Breast epithelium (tissue), 4 donors: Measurements from ENCODE around the gene SNTG2. TPM values are rescaled to one million over a fixed set of nuclear protein-coding genes. Genes with fewer than 3 reads are reported as not detected.
"Not testable (repeated sequence)": the region's sequence is repeated elsewhere in the genome, so short reads cannot be mapped to it uniquely, and the experiment has no call there.

ENCODE experiments used
- DNase-seq, 2 donors: peaks; one replicate each; pipeline ENCODE4 v3.0.0-alpha.2; 2019; ENCODE audit warnings: low spot score in 2 of 2
- H3K27ac ChIP-seq, 2 donors: fragments of 200-600 bp; sonication (generic) in 1 of 2; one replicate each; pipeline ENCODE4 v1.5.1; 2016 to 2019; ENCODE audit warnings: mild to moderate bottlenecking in 1 of 2
- H3K27me3 ChIP-seq, 2 donors: fragments of 200-600 bp; sonication (generic) in 1 of 2; one replicate each; pipeline versions ENCODE4 v1.5.1 to v1.6.0; 2017 to 2019; ENCODE audit warnings: control low read depth in 1 of 2, mild to moderate bottlenecking in 1 of 2
- H3K36me3 ChIP-seq: fragments of 200-600 bp; one replicate; pipeline ENCODE4 v1.5.1; 2019
- H3K4me1 ChIP-seq, 2 donors: fragments of 200-600 bp; sonication (generic); one replicate each; pipeline ENCODE4 v1.5.1; 2016 to 2019; ENCODE audit warnings: control low read depth in 1 of 2
- H3K4me3 ChIP-seq, 3 donors: fragments of 200-600 bp; sonication (generic); 1 replicate in 2 of 3; 2 replicates in 1 of 3; pipeline ENCODE4 v1.5.1; 2016 to 2019; ENCODE audit warnings: mild to moderate bottlenecking in 3 of 3, moderate library complexity in 2 of 3
- H3K9me3 ChIP-seq, 2 donors: fragments of 200-600 bp; sonication (generic) in 1 of 2; one replicate each; pipeline ENCODE4 v1.5.1; 2016 to 2019; ENCODE audit warnings: control low read depth in 1 of 2
- POLR2A ChIP-seq: fragments of 450-650 bp; IDR thresholded peaks from one replicate; pipeline ENCODE4 v1.6.1; 2016; ENCODE audit warnings: antibody characterized with exemption, mild to moderate bottlenecking, moderate library complexity
- POLR2AphosphoS5 ChIP-seq, 3 donors: sonication (generic); formaldehyde crosslinking; IDR thresholded peaks; one replicate each; pipeline ENCODE4 v1.6.1; 2017; ENCODE audit warnings: antibody characterized with exemption in 3 of 3
- intact Hi-C: fragments of 100-400 bp; cut with DNase I; formaldehyde crosslinking; loops from one replicate; pipeline ENCODE4 v1.15.1; 2023; ENCODE audit warnings: low total_unique reads
- total RNA-seq, 3 donors: library from RNA; depleted of rRNA; stranded (reverse); fragments of >200 nt; gene quantifications; one replicate each; pipeline ENCODE4 v1.1.0, GENCODE V29; 2016
- TF ChIP-seq, protein P1 (sequence below), 3 donors: fragments of 450-650 bp; IDR thresholded peaks; one replicate each; pipeline ENCODE4 v1.5.1; 2016 to 2017; ENCODE audit warnings: antibody characterized with exemption in 3 of 3, mild to moderate bottlenecking in 3 of 3, moderate library complexity in 3 of 3

The SNTG2 gene
- total RNA-seq, 3 donors from 2014 or later = 4.6 to 7.4 (median 6.0) TPM

DNA sequence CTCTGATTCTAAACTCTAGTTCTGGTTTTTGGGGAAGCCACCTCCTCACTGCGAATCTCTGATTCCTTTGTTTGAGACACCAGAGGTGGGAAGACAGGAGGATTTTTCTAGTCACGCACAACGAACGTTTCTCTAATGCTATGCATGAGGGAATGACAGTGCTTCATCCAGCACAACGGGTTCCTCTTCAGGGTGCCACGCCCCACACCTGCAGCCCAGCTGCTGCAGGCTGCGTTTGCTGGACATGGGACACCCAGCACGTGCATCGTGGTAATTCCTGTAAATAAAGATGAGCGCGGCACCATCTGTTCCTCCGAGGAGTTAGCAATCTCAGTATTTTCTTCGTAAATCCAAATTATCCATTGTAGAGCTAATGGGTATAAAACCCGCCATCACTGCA is 425.1 kb downstream of the SNTG2 start:
- no peaks in the 10 kb centered on the region for H3K36me3 ChIP-seq
- DNase-seq = no peak
- H3K4me3 ChIP-seq = peak overlapping the region; percentile 15 to 38 (median 33)
- H3K27me3 ChIP-seq = no peaks in the 10 kb centered on the region
- intact Hi-C loops = loop anchor here (10.0 kb wide), 1 partner anchor 1359 kb away; no protein-coding TSS in a partner anchor
- H3K9me3 ChIP-seq = no peaks in the 10 kb centered on the region
- no peak overlapping the region for H3K27ac ChIP-seq
- TF ChIP-seq POLR2AphosphoS5 (IDR thresholded peaks at IDR 0.05) (no peak), POLR2A (no peak)
- TF ChIP-seq, protein P1, sequence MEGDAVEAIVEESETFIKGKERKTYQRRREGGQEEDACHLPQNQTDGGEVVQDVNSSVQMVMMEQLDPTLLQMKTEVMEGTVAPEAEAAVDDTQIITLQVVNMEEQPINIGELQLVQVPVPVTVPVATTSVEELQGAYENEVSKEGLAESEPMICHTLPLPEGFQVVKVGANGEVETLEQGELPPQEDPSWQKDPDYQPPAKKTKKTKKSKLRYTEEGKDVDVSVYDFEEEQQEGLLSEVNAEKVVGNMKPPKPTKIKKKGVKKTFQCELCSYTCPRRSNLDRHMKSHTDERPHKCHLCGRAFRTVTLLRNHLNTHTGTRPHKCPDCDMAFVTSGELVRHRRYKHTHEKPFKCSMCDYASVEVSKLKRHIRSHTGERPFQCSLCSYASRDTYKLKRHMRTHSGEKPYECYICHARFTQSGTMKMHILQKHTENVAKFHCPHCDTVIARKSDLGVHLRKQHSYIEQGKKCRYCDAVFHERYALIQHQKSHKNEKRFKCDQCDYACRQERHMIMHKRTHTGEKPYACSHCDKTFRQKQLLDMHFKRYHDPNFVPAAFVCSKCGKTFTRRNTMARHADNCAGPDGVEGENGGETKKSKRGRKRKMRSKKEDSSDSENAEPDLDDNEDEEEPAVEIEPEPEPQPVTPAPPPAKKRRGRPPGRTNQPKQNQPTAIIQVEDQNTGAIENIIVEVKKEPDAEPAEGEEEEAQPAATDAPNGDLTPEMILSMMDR (IDR thresholded peaks at IDR 0.05) = no peak
- no peaks in the 10 kb centered on the region for H3K4me1 ChIP-seq

DNA sequence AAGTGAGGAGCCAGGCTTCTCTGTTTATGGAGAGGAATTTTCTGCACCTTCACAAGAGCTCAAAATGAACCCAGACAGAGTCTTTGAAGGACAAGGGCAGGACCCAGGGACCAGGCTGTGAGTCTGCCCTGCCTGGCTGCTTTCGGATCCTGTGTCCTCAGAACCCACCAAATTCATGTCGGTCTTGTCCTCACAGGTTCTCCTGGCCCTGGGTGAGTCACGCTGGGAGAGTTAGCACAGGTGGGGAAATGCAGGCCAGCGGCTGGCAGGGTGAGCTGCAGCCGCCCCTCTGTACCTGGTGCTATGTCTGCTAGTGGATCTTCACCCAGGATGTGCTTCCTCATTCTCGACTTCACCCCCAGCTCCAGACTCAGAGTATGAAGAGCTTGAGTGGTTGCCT is 426.8 kb downstream of the SNTG2 start:
- Histone ChIP-seq H3K27me3 (no peaks in the 10 kb centered on the region), H3K4me3 (peak overlapping the region in 1 of 3 donors; percentile 7), H3K4me1 (no peaks in the 10 kb centered on the region), H3K27ac (no peak overlapping the region), H3K36me3 (no peaks in the 10 kb centered on the region), H3K9me3 (no peaks in the 10 kb centered on the region)
- TF ChIP-seq POLR2AphosphoS5 (IDR thresholded peaks at IDR 0.05) (no peak), POLR2A (no peak)
- TF ChIP-seq, protein P1 (IDR thresholded peaks at IDR 0.05) = no peak
- no peak for DNase-seq
- intact Hi-C loops = loop anchor here (10.0 kb wide), 1 partner anchor 1357 kb away; no protein-coding TSS in a partner anchor

DNA sequence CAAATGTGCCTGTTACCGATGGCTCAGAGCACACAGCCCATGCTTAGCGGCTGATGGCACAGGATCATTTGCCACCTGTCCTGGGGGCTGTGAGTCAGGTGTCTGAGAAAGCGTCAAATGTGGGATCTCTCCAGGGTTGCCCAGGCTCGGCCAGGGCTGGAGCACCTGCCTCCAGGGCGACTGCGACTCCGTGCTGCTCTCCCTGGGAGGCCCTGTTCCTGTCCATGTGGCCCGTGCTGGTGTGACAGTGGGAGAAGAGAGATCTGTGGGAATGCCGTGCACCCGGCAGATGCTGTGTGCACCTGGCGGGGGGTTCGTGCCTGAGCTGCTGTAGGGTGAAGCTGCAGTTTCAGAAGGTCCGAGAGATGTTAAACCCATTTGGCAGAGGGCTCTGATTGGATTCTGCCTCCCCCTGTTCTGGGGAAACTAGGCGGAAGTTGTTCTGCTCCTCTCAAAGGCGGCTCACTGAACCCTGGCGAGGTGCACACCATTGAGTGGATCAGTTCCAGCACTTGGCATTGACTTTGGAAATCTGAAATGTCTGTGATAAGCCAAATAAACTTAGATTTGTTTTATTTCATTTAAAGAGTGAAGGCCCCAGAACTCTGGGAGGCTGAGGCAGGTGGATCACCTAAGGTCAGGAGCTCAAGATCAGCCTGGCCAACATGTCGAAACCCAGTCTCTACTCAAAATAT is 428.0 kb downstream of the SNTG2 start:
- no peak for DNase-seq
- intact Hi-C loops = loop anchor here (10.0 kb wide), 1 partner anchor 1356 kb away; no protein-coding TSS in a partner anchor
- Histone ChIP-seq H3K4me1 (no peaks in the 10 kb centered on the region), H3K27ac (no peak overlapping the region), H3K4me3 (no peak overlapping the region), H3K9me3 (no peaks in the 10 kb centered on the region), H3K36me3 (no peaks in the 10 kb centered on the region), H3K27me3 (no peaks in the 10 kb centered on the region)
- no peak for TF ChIP-seq POLR2A
- TF ChIP-seq, protein P1 (IDR thresholded peaks at IDR 0.05) = no peak
- no peak for TF ChIP-seq POLR2AphosphoS5 (IDR thresholded peaks at IDR 0.05)

DNA sequence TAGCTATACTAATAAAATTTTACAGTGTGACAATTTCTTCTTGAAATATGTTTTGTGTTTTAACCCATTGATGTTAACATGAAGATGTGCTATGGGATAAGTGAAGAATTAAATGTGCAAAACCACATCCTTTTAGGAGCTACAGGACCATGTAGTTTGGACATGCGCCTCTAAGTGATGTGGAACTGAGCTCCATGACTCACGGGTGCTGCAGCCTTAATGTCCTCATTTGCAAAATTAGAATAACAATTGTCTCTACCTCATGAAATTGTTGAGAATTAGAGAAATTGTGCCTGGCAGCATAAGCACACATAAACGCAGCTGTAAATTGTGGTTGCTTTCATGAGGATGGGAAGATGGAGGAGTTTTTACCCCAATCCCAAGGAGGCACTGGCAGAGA is 431.0 kb downstream of the SNTG2 start:
- intact Hi-C loops = no loop called here

DNA sequence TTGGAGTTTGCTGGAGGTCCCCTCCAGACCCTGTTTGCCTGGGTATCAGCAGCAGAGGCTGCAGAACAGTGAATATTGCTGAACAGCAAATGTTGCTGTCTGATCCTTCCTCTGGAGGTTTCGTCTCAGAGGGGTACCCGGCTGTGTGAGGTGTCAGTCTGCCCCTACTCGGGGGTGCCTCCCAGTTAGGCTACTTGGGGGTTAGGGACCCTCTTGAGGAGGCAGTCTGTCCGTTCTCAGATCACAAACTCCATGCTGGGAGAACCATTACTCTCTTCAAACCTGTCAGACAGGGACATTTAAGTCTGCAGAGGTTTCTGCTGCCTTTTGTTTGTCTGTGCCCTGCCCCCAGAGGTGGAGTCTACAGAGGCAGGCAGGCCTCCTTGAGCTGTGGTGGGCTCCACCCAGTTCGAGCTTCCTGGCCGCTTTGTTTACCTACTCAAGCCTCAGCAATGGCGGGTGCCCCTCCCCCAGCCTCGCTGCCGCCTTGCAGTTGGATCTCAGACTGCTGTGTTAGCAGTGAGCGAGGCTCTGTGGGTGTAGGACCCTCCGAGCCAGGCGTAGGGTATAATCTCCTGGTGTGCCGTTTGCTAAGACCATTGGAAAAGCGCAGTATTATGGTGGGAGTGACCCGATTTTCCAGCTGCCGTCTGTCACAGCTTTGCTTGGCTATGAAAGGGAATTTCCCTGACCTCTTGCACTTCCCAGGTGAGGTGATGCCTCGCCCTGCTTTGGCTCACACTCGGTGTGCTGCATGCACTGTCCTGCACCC is 437.5 kb downstream of the SNTG2 start:
- H3K27me3 ChIP-seq = not testable (repeated sequence)

More for the DNA sequence above, 431.0 kb downstream of the SNTG2 start:
- Histone ChIP-seq H3K4me3 (no peak overlapping the region), H3K27ac (no peak overlapping the region), H3K9me3 (no peaks in the 10 kb centered on the region), H3K4me1 (no peaks in the 10 kb centered on the region), H3K36me3 (no peaks in the 10 kb centered on the region), H3K27me3 (no peaks in the 10 kb centered on the region)
- no peak for DNase-seq
- TF ChIP-seq POLR2A (no peak), POLR2AphosphoS5 (IDR thresholded peaks at IDR 0.05) (no peak)
- TF ChIP-seq, protein P1 (IDR thresholded peaks at IDR 0.05) = no peak

DNA sequence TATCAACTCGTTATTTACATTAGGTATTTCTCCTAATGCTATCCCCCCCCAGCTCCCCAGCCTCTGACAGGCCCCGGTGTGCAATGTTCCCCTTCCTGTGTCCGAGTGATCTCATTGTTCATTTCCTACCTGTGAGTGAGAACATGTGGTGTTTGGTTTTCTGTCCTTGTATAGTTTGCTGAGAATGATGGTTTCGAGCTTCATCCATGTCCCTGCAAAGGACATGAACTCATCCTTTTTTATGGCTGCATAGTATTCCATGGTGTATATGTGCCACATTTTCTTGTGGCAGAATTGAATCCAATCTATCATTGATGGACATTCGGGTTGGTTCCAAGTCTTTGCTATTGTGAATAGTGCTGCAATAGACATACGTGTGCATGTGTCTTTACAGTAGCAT is 439.5 kb downstream of the SNTG2 start:
- intact Hi-C loops, DNase-seq, H3K9me3 ChIP-seq, H3K4me3 ChIP-seq, H3K27ac ChIP-seq, H3K36me3 ChIP-seq, H3K4me1 ChIP-seq, H3K27me3 ChIP-seq: not testable (repeated sequence)

More for the DNA sequence above, 437.5 kb downstream of the SNTG2 start:
- not testable (repeated sequence) for DNase-seq, H3K27ac ChIP-seq, H3K4me1 ChIP-seq, H3K4me3 ChIP-seq, H3K9me3 ChIP-seq, H3K36me3 ChIP-seq
- intact Hi-C loops = loop anchor here (5.0 kb wide), 1 partner anchor 211 kb away; no protein-coding TSS in a partner anchor
